ENCODE data around the gene TM7SF2. TPM values are rescaled to one million over a fixed set of nuclear protein-coding genes. Genes with fewer than 3 reads are reported as not detected.

The TM7SF2 gene
- total and polyA plus RNA-seq, 2 of the 13 experiments (the other 11 are each of a cell fraction or from before 2014, with no cell fraction given) = 56.0 to 66.9 TPM

DNA sequence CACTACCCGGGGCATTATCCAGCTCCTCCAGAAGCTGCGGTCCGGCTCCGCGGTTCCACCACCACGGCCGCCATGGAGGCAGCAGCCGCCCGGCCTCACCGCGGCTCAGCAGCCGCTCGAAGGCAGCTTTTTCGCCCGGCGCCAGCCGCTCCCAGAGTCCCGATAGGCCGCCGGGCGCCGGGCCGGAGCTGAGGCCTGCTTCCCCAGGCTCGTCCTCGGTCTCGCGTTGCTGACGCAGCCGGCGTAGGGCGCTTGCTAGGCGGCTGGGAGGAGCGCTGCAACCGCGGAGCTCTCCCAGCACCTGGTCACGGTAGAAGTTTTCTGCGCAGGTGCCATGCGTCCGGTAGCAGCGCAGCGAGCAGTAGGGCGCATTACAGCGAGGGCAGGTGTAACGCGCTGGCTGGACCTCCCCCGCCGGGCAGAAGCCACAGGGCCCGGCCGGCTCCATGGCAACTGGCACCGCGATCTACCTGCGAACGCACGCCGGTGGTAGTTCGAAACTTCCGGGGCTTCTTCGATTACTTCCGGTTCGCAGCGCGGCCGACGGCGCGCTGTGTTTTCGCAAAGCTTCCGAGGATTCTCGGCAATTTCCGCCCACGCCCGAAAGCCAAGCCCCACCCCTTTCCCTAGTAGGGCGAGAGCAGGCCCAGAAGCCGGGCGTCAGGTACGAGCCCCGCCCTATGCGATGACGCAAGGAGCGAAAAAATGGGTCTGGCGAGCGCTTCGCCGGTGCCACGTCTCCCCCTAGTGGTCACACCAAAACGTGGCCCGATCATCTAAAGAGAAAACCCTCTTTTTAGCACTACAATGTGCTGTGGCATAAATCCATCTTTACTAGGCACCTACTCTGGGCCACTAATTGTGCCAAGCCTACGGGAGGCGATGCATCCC is 5.8 kb downstream of the TM7SF2 start, which contains the start of gene ZNHIT2 (continued):
- TF ChIP-seq, protein P1, sequence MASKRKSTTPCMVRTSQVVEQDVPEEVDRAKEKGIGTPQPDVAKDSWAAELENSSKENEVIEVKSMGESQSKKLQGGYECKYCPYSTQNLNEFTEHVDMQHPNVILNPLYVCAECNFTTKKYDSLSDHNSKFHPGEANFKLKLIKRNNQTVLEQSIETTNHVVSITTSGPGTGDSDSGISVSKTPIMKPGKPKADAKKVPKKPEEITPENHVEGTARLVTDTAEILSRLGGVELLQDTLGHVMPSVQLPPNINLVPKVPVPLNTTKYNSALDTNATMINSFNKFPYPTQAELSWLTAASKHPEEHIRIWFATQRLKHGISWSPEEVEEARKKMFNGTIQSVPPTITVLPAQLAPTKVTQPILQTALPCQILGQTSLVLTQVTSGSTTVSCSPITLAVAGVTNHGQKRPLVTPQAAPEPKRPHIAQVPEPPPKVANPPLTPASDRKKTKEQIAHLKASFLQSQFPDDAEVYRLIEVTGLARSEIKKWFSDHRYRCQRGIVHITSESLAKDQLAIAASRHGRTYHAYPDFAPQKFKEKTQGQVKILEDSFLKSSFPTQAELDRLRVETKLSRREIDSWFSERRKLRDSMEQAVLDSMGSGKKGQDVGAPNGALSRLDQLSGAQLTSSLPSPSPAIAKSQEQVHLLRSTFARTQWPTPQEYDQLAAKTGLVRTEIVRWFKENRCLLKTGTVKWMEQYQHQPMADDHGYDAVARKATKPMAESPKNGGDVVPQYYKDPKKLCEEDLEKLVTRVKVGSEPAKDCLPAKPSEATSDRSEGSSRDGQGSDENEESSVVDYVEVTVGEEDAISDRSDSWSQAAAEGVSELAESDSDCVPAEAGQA (IDR thresholded peaks at IDR 0.05; ENCODE audit: low read depth) = peak; percentile 77
- TF ChIP-seq, protein P1 (CRISPR knock-in tag; IDR thresholded peaks at IDR 0.05; ENCODE audit: borderline replicate concordance) = no peak
- TF ChIP-seq SMAD3 (CRISPR knock-in tag; IDR thresholded peaks at IDR 0.05) (peak; percentile 49; the same call in 1 of the 2 replicates), LCORL (IDR thresholded peaks at IDR 0.05) (no peak), LCORL (CRISPR knock-in tag; IDR thresholded peaks at IDR 0.05) (peak; percentile 79; the same call in 1 of the 2 replicates), MED13 (CRISPR knock-in tag; IDR thresholded peaks at IDR 0.05) (peak; percentile 39), ZNF569 (CRISPR knock-in tag; IDR thresholded peaks at IDR 0.05; ENCODE audit: borderline replicate concordance) (no peak), ZNF792 (CRISPR knock-in tag; IDR thresholded peaks at IDR 0.05) (no peak), ADNP (CRISPR knock-in tag; IDR thresholded peaks at IDR 0.05) (no peak), DR1 (CRISPR knock-in tag; IDR thresholded peaks at IDR 0.05) (no peak), MAF1 (CRISPR knock-in tag; IDR thresholded peaks at IDR 0.05; ENCODE audit: borderline replicate concordance) (peak; percentile 33; the same call in 1 of the 2 replicates)
- TF ChIP-seq, protein P2, sequence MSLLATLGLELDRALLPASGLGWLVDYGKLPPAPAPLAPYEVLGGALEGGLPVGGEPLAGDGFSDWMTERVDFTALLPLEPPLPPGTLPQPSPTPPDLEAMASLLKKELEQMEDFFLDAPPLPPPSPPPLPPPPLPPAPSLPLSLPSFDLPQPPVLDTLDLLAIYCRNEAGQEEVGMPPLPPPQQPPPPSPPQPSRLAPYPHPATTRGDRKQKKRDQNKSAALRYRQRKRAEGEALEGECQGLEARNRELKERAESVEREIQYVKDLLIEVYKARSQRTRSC (CRISPR knock-in tag; IDR thresholded peaks at IDR 0.05; ENCODE audit: low read depth) = peak; percentile 89; the same call in 1 of the 2 replicates
- TF ChIP-seq, protein P3, sequence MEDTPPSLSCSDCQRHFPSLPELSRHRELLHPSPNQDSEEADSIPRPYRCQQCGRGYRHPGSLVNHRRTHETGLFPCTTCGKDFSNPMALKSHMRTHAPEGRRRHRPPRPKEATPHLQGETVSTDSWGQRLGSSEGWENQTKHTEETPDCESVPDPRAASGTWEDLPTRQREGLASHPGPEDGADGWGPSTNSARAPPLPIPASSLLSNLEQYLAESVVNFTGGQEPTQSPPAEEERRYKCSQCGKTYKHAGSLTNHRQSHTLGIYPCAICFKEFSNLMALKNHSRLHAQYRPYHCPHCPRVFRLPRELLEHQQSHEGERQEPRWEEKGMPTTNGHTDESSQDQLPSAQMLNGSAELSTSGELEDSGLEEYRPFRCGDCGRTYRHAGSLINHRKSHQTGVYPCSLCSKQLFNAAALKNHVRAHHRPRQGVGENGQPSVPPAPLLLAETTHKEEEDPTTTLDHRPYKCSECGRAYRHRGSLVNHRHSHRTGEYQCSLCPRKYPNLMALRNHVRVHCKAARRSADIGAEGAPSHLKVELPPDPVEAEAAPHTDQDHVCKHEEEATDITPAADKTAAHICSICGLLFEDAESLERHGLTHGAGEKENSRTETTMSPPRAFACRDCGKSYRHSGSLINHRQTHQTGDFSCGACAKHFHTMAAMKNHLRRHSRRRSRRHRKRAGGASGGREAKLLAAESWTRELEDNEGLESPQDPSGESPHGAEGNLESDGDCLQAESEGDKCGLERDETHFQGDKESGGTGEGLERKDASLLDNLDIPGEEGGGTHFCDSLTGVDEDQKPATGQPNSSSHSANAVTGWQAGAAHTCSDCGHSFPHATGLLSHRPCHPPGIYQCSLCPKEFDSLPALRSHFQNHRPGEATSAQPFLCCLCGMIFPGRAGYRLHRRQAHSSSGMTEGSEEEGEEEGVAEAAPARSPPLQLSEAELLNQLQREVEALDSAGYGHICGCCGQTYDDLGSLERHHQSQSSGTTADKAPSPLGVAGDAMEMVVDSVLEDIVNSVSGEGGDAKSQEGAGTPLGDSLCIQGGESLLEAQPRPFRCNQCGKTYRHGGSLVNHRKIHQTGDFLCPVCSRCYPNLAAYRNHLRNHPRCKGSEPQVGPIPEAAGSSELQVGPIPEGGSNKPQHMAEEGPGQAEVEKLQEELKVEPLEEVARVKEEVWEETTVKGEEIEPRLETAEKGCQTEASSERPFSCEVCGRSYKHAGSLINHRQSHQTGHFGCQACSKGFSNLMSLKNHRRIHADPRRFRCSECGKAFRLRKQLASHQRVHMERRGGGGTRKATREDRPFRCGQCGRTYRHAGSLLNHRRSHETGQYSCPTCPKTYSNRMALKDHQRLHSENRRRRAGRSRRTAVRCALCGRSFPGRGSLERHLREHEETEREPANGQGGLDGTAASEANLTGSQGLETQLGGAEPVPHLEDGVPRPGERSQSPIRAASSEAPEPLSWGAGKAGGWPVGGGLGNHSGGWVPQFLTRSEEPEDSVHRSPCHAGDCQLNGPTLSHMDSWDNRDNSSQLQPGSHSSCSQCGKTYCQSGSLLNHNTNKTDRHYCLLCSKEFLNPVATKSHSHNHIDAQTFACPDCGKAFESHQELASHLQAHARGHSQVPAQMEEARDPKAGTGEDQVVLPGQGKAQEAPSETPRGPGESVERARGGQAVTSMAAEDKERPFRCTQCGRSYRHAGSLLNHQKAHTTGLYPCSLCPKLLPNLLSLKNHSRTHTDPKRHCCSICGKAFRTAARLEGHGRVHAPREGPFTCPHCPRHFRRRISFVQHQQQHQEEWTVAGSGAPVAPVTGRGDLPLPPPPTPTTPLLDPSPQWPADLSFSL (CRISPR knock-in tag; IDR thresholded peaks at IDR 0.05) = no peak
- TF ChIP-seq, protein P4, sequence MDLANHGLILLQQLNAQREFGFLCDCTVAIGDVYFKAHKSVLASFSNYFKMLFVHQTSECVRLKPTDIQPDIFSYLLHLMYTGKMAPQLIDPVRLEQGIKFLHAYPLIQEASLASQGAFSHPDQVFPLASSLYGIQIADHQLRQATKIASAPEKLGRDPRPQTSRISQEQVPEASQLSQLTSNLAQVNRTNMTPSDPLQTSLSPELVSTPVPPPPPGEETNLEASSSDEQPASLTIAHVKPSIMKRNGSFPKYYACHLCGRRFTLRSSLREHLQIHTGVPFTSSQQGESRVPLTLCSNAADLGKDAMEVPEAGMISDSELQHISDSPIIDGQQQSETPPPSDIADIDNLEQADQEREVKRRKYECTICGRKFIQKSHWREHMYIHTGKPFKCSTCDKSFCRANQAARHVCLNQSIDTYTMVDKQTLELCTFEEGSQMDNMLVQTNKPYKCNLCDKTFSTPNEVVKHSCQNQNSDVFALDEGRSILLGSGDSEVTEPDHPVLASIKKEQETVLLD (CRISPR knock-in tag; IDR thresholded peaks at IDR 0.05; ENCODE audit: low read depth) = no peak; the same call in 1 of the 2 replicates

Measured in HepG2 (cell line).